SK-N-SH (cell line): ENCODE results near the gene TTC39A. TPM values are rescaled to one million over a fixed set of nuclear protein-coding genes. Genes with fewer than 3 reads are reported as not detected.

Source experiments
- CTCF ChIA-PET: fragments of 300-600, 350-600 bp; formaldehyde crosslinking; extraction: SDS; loops from one replicate; lab custom pipeline; 2021; lab: Yijun Ruan, JAX
- POLR2A ChIA-PET: fragments of 350-600 bp; sonication (Branson Sonifier 250); formaldehyde crosslinking; extraction: SDS; loops from one replicate; lab custom pipeline; 2020; ENCODE audit warnings: antibody characterized with exemption, inconsistent platforms; lab: Yijun Ruan, JAX
- DNase-seq: peaks from one replicate; pipeline ENCODE4 v3.0.0; 2012
- H2AFZ ChIP-seq: fragments of 200-600 bp; sonication (generic); 2 replicates; pipeline ENCODE4 v1.8.1; 2016; ENCODE audit warnings: antibody characterized with exemption, mild to moderate bottlenecking, low read depth
- H3F3A ChIP-seq: fragments of 200-600 bp; sonication (generic); replicated peaks from 2 replicates; pipeline ENCODE3; 2016; ENCODE audit warnings: antibody characterized with exemption, mild to moderate bottlenecking; ENCODE audit not compliant: insufficient read depth
- H3K27ac ChIP-seq, 2 experiments: fragments of 200-500 bp in 1 of 2; fragments of 200-600 bp in 1 of 2; sonication (Bioruptor generic) in 1 of 2; sonication (generic), shearing (Covaris generic) in 1 of 2; 2 replicates each; pipeline versions ENCODE4 v1.5.1 to v1.6.1; 2014 to 2016; ENCODE audit warnings: low read depth in 2 of 2, inconsistent platforms in 1 of 2, low read length in 1 of 2, mild to moderate bottlenecking in 1 of 2, mixed read lengths in 1 of 2
- H3K27me3 ChIP-seq: fragments of 200-600 bp; sonication (generic), shearing (Covaris generic); 2 replicates; pipeline ENCODE4 v1.6.1; 2016; ENCODE audit warnings: mixed run types; ENCODE audit not compliant: insufficient read depth
- H3K36me3 ChIP-seq, 2 experiments: fragments of 200-500 bp in 1 of 2; fragments of 200-600 bp in 1 of 2; sonication (Bioruptor generic) in 1 of 2; sonication (generic) in 1 of 2; replicated peaks in 1 of 2; 2 replicates each; pipeline versions ENCODE3 to v1.5.1; 2014 to 2016; ENCODE audit warnings: low read length in 1 of 2, mild to moderate bottlenecking in 1 of 2; ENCODE audit not compliant: insufficient read depth in 2 of 2, control insufficient read depth in 1 of 2
- H3K4me1 ChIP-seq, 2 experiments: fragments of 200-500 bp in 1 of 2; fragments of 200-600 bp in 1 of 2; sonication (Bioruptor generic) in 1 of 2; sonication (generic), shearing (Covaris generic) in 1 of 2; 2 replicates each; pipeline versions ENCODE4 v1.5.1 to v1.6.1; 2014 to 2016; ENCODE audit warnings: low read depth in 1 of 2, low read length in 1 of 2, mixed run types in 1 of 2; ENCODE audit not compliant: insufficient read depth in 2 of 2, control insufficient read depth in 1 of 2
- H3K4me2 ChIP-seq: fragments of 200-600 bp; sonication (generic), shearing (Covaris generic); 2 replicates; pipeline ENCODE4 v1.6.1; 2017; ENCODE audit warnings: mixed run types
- H3K4me3 ChIP-seq, 2 experiments: fragments of 200-500 bp in 1 of 2; fragments of 200-600 bp in 1 of 2; sonication (Bioruptor generic) in 1 of 2; sonication (generic), shearing (Covaris generic) in 1 of 2; 2 replicates each; pipeline versions ENCODE4 v1.5.1 to v1.8.1; 2014 to 2016; ENCODE audit warnings: low read depth in 2 of 2, inconsistent platforms in 1 of 2, low read length in 1 of 2, mild to moderate bottlenecking in 1 of 2, mixed read lengths in 1 of 2, moderate library complexity in 1 of 2
- H3K79me2 ChIP-seq: fragments of 200-600 bp; sonication (generic); 2 replicates; pipeline ENCODE4 v1.8.1; 2017; ENCODE audit warnings: mild to moderate bottlenecking; ENCODE audit not compliant: insufficient read depth
- H3K9ac ChIP-seq: fragments of 200-600 bp; sonication (generic); 2 replicates; pipeline ENCODE4 v1.6.1; 2017; ENCODE audit warnings: mixed run types
- H3K9me2 ChIP-seq: fragments of 200-600 bp; sonication (generic); 2 replicates; pipeline ENCODE4 v1.6.1; 2017; ENCODE audit warnings: mixed run types
- H3K9me3 ChIP-seq: fragments of 200-600 bp; sonication (generic); 2 replicates; pipeline ENCODE4 v1.6.1; 2017; ENCODE audit warnings: mixed run types, mild to moderate bottlenecking, moderate library complexity
- H4K20me1 ChIP-seq: fragments of 200-600 bp; sonication (generic); 2 replicates; pipeline ENCODE4 v1.6.1; 2017; ENCODE audit warnings: mild to moderate bottlenecking, mixed run types; ENCODE audit not compliant: insufficient read depth
- CHD2 ChIP-seq: fragments of 150-350 bp; IDR thresholded peaks from 2 replicates; pipeline ENCODE4 v1.6.1; 2018; ENCODE audit warnings: low read length; ENCODE audit not compliant: partially characterized antibody
- CTCF ChIP-seq: fragments of 200-600 bp; sonication (generic); IDR thresholded peaks from 2 replicates; pipeline ENCODE4 v1.6.1; 2017; ENCODE audit warnings: antibody characterized with exemption, mild to moderate bottlenecking, moderate library complexity
- EP300 ChIP-seq, 2 experiments: IDR thresholded peaks; 2 replicates each; pipeline versions ENCODE4 v1.4.0 to v1.6.1; 2012; ENCODE audit warnings: borderline replicate concordance in 1 of 2, low read depth in 1 of 2, low read length in 1 of 2
- FOSL2 ChIP-seq: IDR thresholded peaks from 2 replicates; pipeline ENCODE4 v1.4.0; 2012; ENCODE audit warnings: low read depth, mild to moderate bottlenecking, moderate library complexity, borderline replicate concordance
- FOXM1 ChIP-seq: IDR thresholded peaks from 2 replicates; pipeline ENCODE4 v1.4.0; 2012; ENCODE audit warnings: low read depth, mild to moderate bottlenecking
- GABPA ChIP-seq: IDR thresholded peaks from 2 replicates; pipeline ENCODE4 v1.4.0; 2012; ENCODE audit warnings: low read depth, mild to moderate bottlenecking
- MEF2A ChIP-seq: IDR thresholded peaks from 2 replicates; pipeline ENCODE4 v1.4.0; 2012; ENCODE audit warnings: low read depth, borderline replicate concordance
- MXI1 ChIP-seq: IDR thresholded peaks from 2 replicates; pipeline ENCODE4 v1.6.1; 2012; ENCODE audit warnings: mild to moderate bottlenecking, low read depth, low read length, improper control_type of control experiment
- NRF1 ChIP-seq: IDR thresholded peaks from 2 replicates; pipeline ENCODE4 v1.6.1; 2012; ENCODE audit warnings: low read depth, mild to moderate bottlenecking, low read length
- POLR2AphosphoS5 ChIP-seq: IDR thresholded peaks from 2 replicates; pipeline ENCODE4 v1.6.1; 2012; ENCODE audit warnings: low read depth, low read length
- RCOR1 ChIP-seq: fragments of 150-350 bp; IDR thresholded peaks from 2 replicates; pipeline ENCODE4 v1.6.1; 2017; ENCODE audit warnings: antibody characterized with exemption, low read length
- RXRA ChIP-seq: IDR thresholded peaks from 2 replicates; pipeline ENCODE4 v1.4.0; 2012; ENCODE audit warnings: low read depth, mild to moderate bottlenecking, borderline replicate concordance
- SIN3A ChIP-seq: IDR thresholded peaks from 2 replicates; pipeline ENCODE4 v1.6.1; 2012; ENCODE audit warnings: low read depth, mild to moderate bottlenecking, low read length, moderate library complexity, borderline replicate concordance
- SMC3 ChIP-seq: IDR thresholded peaks from 2 replicates; pipeline ENCODE4 v1.6.1; 2012; ENCODE audit warnings: low read depth, low read length, improper control_type of control experiment
- TAF1 ChIP-seq: IDR thresholded peaks from 2 replicates; pipeline ENCODE4 v1.6.1; 2012; ENCODE audit warnings: low read depth, mild to moderate bottlenecking, low read length, moderate library complexity, borderline replicate concordance
- TEAD4 ChIP-seq: IDR thresholded peaks from 2 replicates; pipeline ENCODE4 v1.4.0; 2012; ENCODE audit warnings: mild to moderate bottlenecking, borderline replicate concordance; ENCODE audit not compliant: insufficient read depth
- USF2 ChIP-seq: fragments of 150-350 bp; IDR thresholded peaks from 2 replicates; pipeline ENCODE4 v1.6.1; 2017; ENCODE audit warnings: antibody characterized with exemption, low read length, low read depth, borderline replicate concordance
- WGBS: methylation state at CpG from one replicate; pipeline ENCODE4 v1.1.6; 2017; ENCODE audit warnings: low lambda C conversion rate; 5-methylcytosine and 5-hydroxymethylcytosine counted together
- polyA plus RNA-seq, 3 experiments: library from polyadenylated mRNA; depleted of rRNA; stranded (reverse); fragments of >200 nt; gene quantifications; 2 replicates each; pipeline ENCODE4 v1.2.3, GENCODE V29; 2012
- TF ChIP-seq, protein P1 (sequence below): IDR thresholded peaks from 2 replicates; pipeline ENCODE4 v1.4.0; 2012; ENCODE audit warnings: low read depth, borderline replicate concordance
- TF ChIP-seq, protein P2 (sequence below): IDR thresholded peaks from 2 replicates; pipeline ENCODE4; 2012
- TF ChIP-seq, protein P3 (sequence below): IDR thresholded peaks from 2 replicates; pipeline ENCODE4 v1.4.0; 2012; ENCODE audit warnings: low read depth, borderline replicate concordance

TTC39A gene
- polyA plus RNA-seq, 1 of the 3 experiments (the other 2 are of a cell fraction) = 0.97 TPM

- H3K27ac ChIP-seq = no peak overlapping the region
- H2AFZ ChIP-seq = no peak overlapping the region
- H3K9me3 ChIP-seq = no peaks in the 10 kb centered on the region
- no peaks in the 10 kb centered on the region for H4K20me1 ChIP-seq
- no peaks in the 10 kb centered on the region for H3F3A ChIP-seq
- H3K27me3 ChIP-seq = no peaks in the 10 kb centered on the region
- no peaks in the 10 kb centered on the region for H3K9me2 ChIP-seq
- DNase-seq = no peak
- no peak for TF ChIP-seq MXI1
- TF ChIP-seq MEF2A = no peak
- TF ChIP-seq GABPA = no peak
- no peak for TF ChIP-seq FOSL2
- no peak for TF ChIP-seq RXRA
- TF ChIP-seq CHD2 = no peak
- TF ChIP-seq, protein P1, sequence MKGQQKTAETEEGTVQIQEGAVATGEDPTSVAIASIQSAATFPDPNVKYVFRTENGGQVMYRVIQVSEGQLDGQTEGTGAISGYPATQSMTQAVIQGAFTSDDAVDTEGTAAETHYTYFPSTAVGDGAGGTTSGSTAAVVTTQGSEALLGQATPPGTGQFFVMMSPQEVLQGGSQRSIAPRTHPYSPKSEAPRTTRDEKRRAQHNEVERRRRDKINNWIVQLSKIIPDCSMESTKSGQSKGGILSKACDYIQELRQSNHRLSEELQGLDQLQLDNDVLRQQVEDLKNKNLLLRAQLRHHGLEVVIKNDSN = no peak
- no peak for TF ChIP-seq TAF1
- no peak for TF ChIP-seq USF2
- TF ChIP-seq, protein P2, sequence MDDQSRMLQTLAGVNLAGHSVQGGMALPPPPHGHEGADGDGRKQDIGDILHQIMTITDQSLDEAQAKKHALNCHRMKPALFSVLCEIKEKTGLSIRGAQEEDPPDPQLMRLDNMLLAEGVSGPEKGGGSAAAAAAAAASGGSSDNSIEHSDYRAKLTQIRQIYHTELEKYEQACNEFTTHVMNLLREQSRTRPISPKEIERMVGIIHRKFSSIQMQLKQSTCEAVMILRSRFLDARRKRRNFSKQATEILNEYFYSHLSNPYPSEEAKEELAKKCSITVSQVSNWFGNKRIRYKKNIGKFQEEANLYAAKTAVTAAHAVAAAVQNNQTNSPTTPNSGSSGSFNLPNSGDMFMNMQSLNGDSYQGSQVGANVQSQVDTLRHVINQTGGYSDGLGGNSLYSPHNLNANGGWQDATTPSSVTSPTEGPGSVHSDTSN = no peak
- no peak for TF ChIP-seq FOXM1
- no peak for TF ChIP-seq TEAD4
- no peaks in the 10 kb centered on the region for H3K36me3 ChIP-seq
- peaks cover 0 to 10% of the 10 kb centered on the region in 2 experiments; a peak in 3 of 4 replicates for H3K4me1 ChIP-seq
- no CpG with 5 or more reads among the region's 4 CpGs for WGBS
- H3K9ac ChIP-seq = no peak overlapping the region
- H3K4me2 ChIP-seq = no peak overlapping the region
- POLR2A ChIA-PET = no interaction called here
- CTCF ChIA-PET = interaction anchor here (2.9 kb wide), 1 partner anchor 16 kb away, joined by 11 read pairs; no protein-coding TSS in a partner anchor
- no peak overlapping the region for H3K4me3 ChIP-seq
- H3K79me2 ChIP-seq = no peaks in the 10 kb centered on the region
Observed at GRCh38 chr1:51312718-51313117, 17.6 kb downstream of the TTC39A start.

- Histone ChIP-seq H3K4me3 (no peak overlapping the region), H4K20me1 (no peaks in the 10 kb centered on the region), H3K4me1 (peaks cover 0 to 10% of the 10 kb centered on the region in 2 experiments; a peak in 3 of 4 replicates), H3K9me2 (no peaks in the 10 kb centered on the region), H2AFZ (no peak overlapping the region), H3K27ac (no peak overlapping the region), H3K9ac (no peak overlapping the region), H3K79me2 (no peaks in the 10 kb centered on the region), H3F3A (no peaks in the 10 kb centered on the region), H3K27me3 (no peaks in the 10 kb centered on the region), H3K9me3 (no peaks in the 10 kb centered on the region), H3K4me2 (no peak overlapping the region), H3K36me3 (no peaks in the 10 kb centered on the region)
- CTCF ChIA-PET = interaction anchor here (2.9 kb wide), 1 partner anchor 15 kb away, joined by 11 read pairs; no protein-coding TSS in a partner anchor
- no peak for DNase-seq
- 93% methylated on average over 4 of the region's 5 CpGs for whole genome bisulfite sequencing
- POLR2A ChIA-PET = no interaction called here
- no peak for TF ChIP-seq NRF1
- TF ChIP-seq RCOR1 = no peak
- TF ChIP-seq EP300 (IDR thresholded peaks at IDR 0.05; ENCODE audit: borderline replicate concordance in 1 of 2, low read depth in 1 of 2, low read length in 1 of 2) = no peak
- TF ChIP-seq FOSL2 = no peak
- TF ChIP-seq GABPA = no peak
- TF ChIP-seq, protein P3, sequence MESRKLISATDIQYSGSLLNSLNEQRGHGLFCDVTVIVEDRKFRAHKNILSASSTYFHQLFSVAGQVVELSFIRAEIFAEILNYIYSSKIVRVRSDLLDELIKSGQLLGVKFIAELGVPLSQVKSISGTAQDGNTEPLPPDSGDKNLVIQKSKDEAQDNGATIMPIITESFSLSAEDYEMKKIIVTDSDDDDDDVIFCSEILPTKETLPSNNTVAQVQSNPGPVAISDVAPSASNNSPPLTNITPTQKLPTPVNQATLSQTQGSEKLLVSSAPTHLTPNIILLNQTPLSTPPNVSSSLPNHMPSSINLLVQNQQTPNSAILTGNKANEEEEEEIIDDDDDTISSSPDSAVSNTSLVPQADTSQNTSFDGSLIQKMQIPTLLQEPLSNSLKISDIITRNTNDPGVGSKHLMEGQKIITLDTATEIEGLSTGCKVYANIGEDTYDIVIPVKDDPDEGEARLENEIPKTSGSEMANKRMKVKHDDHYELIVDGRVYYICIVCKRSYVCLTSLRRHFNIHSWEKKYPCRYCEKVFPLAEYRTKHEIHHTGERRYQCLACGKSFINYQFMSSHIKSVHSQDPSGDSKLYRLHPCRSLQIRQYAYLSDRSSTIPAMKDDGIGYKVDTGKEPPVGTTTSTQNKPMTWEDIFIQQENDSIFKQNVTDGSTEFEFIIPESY = no peak
- no peak for TF ChIP-seq SMC3
- no peak for TF ChIP-seq MEF2A
- no peak for TF ChIP-seq POLR2AphosphoS5
- no peak for TF ChIP-seq CTCF
- TF ChIP-seq SIN3A = no peak
- no peak for TF ChIP-seq USF2
Observed at GRCh38 chr1:51311826-51312225, 18.5 kb downstream of the TTC39A start.
